Fibroblast of lung (primary cell): ENCODE results near the gene STARD7. TPM values are rescaled to one million over a fixed set of nuclear protein-coding genes. Genes with fewer than 3 reads are reported as not detected.

ENCODE experiments used
- DNase-seq, 2 donors: peaks; one replicate each; pipeline versions ENCODE4 v3.0.0 to v3.0.0-alpha.2; 2010; ENCODE audit warnings: low read depth in 2 of 2
- H2AFZ ChIP-seq: 2 replicates; pipeline ENCODE4 v1.5.1; 2012; ENCODE audit warnings: low read length, control low read depth, inconsistent platforms
- H3K27ac ChIP-seq: 2 replicates; pipeline ENCODE4 v1.5.1; 2011; ENCODE audit warnings: low read length, control low read depth; ENCODE audit not compliant: insufficient read depth
- H3K27me3 ChIP-seq: 2 replicates; pipeline ENCODE4 v1.5.1; 2011; ENCODE audit warnings: mild to moderate bottlenecking, low read length; ENCODE audit not compliant: control insufficient read depth, insufficient read depth
- H3K36me3 ChIP-seq: 2 replicates; pipeline ENCODE4 v1.5.1; 2011; ENCODE audit warnings: low read length; ENCODE audit not compliant: control insufficient read depth, insufficient read depth
- H3K4me1 ChIP-seq: 2 replicates; pipeline ENCODE4 v1.5.1; 2011; ENCODE audit warnings: low read length; ENCODE audit not compliant: control insufficient read depth, insufficient read depth; ENCODE audit errors: extremely low read depth
- H3K4me2 ChIP-seq: 2 replicates; pipeline ENCODE4 v1.5.1; 2011; ENCODE audit warnings: low read length, control low read depth; ENCODE audit not compliant: insufficient read depth; ENCODE audit errors: extremely low read depth
- H3K4me3 ChIP-seq, 4 experiments: fragments of 200-600 bp in 1 of 4; sonication (generic) in 1 of 4; replicated peaks in 1 of 4; 2 replicates each; pipeline ENCODE4 v1.5.1; 2011 to 2016; ENCODE audit warnings: low read length in 4 of 4, low read depth in 3 of 4, mild to moderate bottlenecking in 3 of 4, control low read depth in 2 of 4, inconsistent platforms in 1 of 4, mixed read lengths in 1 of 4; ENCODE audit not compliant: insufficient read depth in 1 of 4; ENCODE audit errors: control extremely low read depth in 1 of 4
- H3K79me2 ChIP-seq: 2 replicates; pipeline ENCODE4 v1.5.1; 2012; ENCODE audit warnings: mild to moderate bottlenecking, low read length, inconsistent platforms; ENCODE audit not compliant: control insufficient read depth, insufficient read depth
- H3K9ac ChIP-seq: 2 replicates; pipeline ENCODE4 v1.5.1; 2011; ENCODE audit warnings: mild to moderate bottlenecking, low read length, control low read depth; ENCODE audit not compliant: insufficient read depth
- H3K9me3 ChIP-seq: 2 replicates; pipeline ENCODE4 v1.5.1; 2012; ENCODE audit warnings: low read depth, low read length; ENCODE audit not compliant: control insufficient read depth, insufficient read depth
- H4K20me1 ChIP-seq: 2 replicates; pipeline ENCODE4 v1.5.1; 2011; ENCODE audit warnings: low read length; ENCODE audit not compliant: control insufficient read depth, insufficient read depth; ENCODE audit errors: extremely low read depth
- EZH2 ChIP-seq: IDR thresholded peaks from 2 replicates; pipeline ENCODE4 v1.5.1; 2012; ENCODE audit warnings: low read length, control low read depth, mild to moderate bottlenecking; ENCODE audit errors: missing control alignments
- polyA plus RNA-seq, 2 donors: library from polyadenylated mRNA; depleted of rRNA in 1 of 2; stranded (reverse) in 1 of 2; unstranded in 1 of 2; fragments of >200 nt; gene quantifications; 2 replicates each; pipeline ENCODE4 v1.2.1, GENCODE V29; 2011 to 2012; ENCODE audit warnings: missing spikeins in 1 of 2
- total RNA-seq: library from RNA; depleted of rRNA; stranded (reverse); fragments of >200 nt; gene quantifications from 2 replicates; pipeline ENCODE4 v1.2.1, GENCODE V29; 2014
- TF ChIP-seq, protein P1 (sequence below), 2 donors: IDR thresholded peaks in 1 of 2; conservative IDR thresholded peaks in 1 of 2; 1 replicate in 1 of 2; 2 replicates in 1 of 2; pipeline ENCODE4 v1.5.1; 2011 to 2012; ENCODE audit warnings: low read length in 2 of 2, control low read depth in 1 of 2, inconsistent platforms in 1 of 2, low read depth in 1 of 2, mild to moderate bottlenecking in 1 of 2

Gene STARD7
- total and polyA plus RNA-seq, 2 donors (not counting 1 experiment from before 2014, with no cell fraction given), result 109 to 121 TPM

DNA sequence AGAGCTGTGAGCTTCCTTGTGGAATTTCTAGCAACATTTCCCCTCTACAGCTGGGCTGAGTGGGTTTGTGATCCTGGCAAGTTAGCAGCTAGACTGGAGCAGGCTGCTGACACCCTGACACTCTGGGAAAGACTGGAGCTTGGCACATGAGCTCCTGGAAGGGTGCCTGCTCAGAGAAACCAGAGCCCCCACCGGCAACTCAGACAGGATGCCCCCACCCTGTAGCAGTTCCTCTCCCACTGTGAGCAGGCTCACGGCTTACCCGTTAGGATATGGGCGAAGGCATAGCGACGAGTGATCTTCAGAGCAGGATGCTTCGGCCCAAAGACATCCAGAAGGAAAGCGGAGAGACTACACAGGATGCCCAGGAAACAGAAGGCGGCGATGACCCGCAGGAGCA is 45.9 kb upstream of the STARD7 start:
- DNase-seq, result no peak
- Histone ChIP-seq H4K20me1 (no peaks in the 10 kb centered on the region), H3K4me2 (no peak overlapping the region), H3K9ac (no peak overlapping the region), H3K36me3 (peaks cover 15% of the 10 kb centered on the region), H3K4me3 (no peak overlapping the region), H3K79me2 (peaks cover 16% of the 10 kb centered on the region), H3K27me3 (no peaks in the 10 kb centered on the region), H3K4me1 (peaks cover 20% of the 10 kb centered on the region), H2AFZ (no peak overlapping the region), H3K27ac (no peak overlapping the region), H3K9me3 (no peaks in the 10 kb centered on the region)
- no peak for TF ChIP-seq EZH2
- TF ChIP-seq, protein P1, sequence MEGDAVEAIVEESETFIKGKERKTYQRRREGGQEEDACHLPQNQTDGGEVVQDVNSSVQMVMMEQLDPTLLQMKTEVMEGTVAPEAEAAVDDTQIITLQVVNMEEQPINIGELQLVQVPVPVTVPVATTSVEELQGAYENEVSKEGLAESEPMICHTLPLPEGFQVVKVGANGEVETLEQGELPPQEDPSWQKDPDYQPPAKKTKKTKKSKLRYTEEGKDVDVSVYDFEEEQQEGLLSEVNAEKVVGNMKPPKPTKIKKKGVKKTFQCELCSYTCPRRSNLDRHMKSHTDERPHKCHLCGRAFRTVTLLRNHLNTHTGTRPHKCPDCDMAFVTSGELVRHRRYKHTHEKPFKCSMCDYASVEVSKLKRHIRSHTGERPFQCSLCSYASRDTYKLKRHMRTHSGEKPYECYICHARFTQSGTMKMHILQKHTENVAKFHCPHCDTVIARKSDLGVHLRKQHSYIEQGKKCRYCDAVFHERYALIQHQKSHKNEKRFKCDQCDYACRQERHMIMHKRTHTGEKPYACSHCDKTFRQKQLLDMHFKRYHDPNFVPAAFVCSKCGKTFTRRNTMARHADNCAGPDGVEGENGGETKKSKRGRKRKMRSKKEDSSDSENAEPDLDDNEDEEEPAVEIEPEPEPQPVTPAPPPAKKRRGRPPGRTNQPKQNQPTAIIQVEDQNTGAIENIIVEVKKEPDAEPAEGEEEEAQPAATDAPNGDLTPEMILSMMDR (conservative IDR thresholded peaks at IDR 0.05 in 1 of 2, IDR thresholded peaks at IDR 0.05 in 1 of 2; ENCODE audit: low read depth in 1 of 2, low read length in 2 of 2), result no peak

DNA sequence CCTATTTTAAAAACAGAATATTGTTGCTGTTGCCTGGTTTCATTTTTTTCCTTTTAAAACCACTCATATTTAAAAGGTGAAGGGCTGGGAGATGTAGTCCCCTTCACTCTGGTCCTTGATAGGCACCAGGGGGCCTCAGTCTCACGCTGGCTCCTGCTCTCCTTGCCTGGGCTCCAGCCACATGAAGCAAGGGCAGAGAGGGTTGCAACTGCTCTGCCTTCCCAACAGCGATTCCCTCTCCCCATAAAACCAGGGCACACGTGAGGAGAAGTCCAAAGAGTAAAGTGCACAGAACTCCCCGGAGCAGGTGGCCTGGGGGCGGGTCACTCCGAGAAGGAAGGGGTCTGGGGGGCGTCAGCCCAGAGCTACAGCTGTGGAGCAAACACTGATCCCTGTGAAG is 44.4 kb upstream of the STARD7 start:
- Histone ChIP-seq H2AFZ (no peak overlapping the region), H3K79me2 (peaks cover 5% of the 10 kb centered on the region), H3K4me3 (no peak overlapping the region), H3K27me3 (no peaks in the 10 kb centered on the region), H3K4me2 (no peak overlapping the region), H3K27ac (no peak overlapping the region), H3K36me3 (peaks cover 15% of the 10 kb centered on the region), H3K9ac (no peak overlapping the region), H3K4me1 (peaks cover 19% of the 10 kb centered on the region), H4K20me1 (no peaks in the 10 kb centered on the region), H3K9me3 (no peaks in the 10 kb centered on the region)
- no peak for DNase-seq
- TF ChIP-seq EZH2, result no peak
- TF ChIP-seq, protein P1 (conservative IDR thresholded peaks at IDR 0.05 in 1 of 2, IDR thresholded peaks at IDR 0.05 in 1 of 2; ENCODE audit: low read depth in 1 of 2, low read length in 2 of 2), result no peak

DNA sequence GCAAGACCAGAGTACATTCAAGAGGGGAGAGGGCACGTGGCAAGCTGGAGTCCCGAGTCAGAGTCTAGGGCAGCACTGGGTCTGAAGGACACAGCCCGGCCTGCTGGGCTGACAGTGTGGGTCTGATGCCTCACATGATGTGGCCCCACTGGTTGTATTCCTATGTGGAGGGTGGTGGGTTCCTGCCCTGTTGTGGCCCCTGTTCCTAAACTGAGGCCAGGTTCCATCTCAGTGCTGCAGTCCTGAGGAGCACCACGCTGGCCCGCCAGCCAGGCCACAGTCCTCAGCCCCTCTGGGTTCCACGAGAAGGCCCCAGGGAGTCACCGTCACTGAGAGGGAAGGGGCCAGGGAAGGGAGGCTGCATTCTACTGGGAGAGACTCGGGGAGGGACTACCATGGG is 43.9 kb upstream of the STARD7 start:
- H3K27ac ChIP-seq, result no peak overlapping the region
- no peaks in the 10 kb centered on the region for H3K27me3 ChIP-seq
- H3K9me3 ChIP-seq, result no peaks in the 10 kb centered on the region
- peaks cover 15% of the 10 kb centered on the region for H3K36me3 ChIP-seq
- H3K79me2 ChIP-seq, result peaks cover 2% of the 10 kb centered on the region
- H3K4me3 ChIP-seq, result no peak overlapping the region
- H4K20me1 ChIP-seq, result no peaks in the 10 kb centered on the region
- no peak overlapping the region for H2AFZ ChIP-seq
- H3K9ac ChIP-seq, result no peak overlapping the region
- DNase-seq, result no peak
- no peak overlapping the region for H3K4me2 ChIP-seq
- TF ChIP-seq, protein P1 (conservative IDR thresholded peaks at IDR 0.05 in 1 of 2, IDR thresholded peaks at IDR 0.05 in 1 of 2; ENCODE audit: low read depth in 1 of 2, low read length in 2 of 2), result no peak
- no peak for TF ChIP-seq EZH2
- peaks cover 18% of the 10 kb centered on the region for H3K4me1 ChIP-seq
